Activated effector memory CD4-positive, alpha-beta T cell treated with anti-CD3 and anti-CD28 coated beads, Interleukin-2, amount 50 U/mL, for 16 hours (primary cell): Measurements from ENCODE around the gene MIOX.
"Not testable (repeated sequence)": the region's sequence is repeated elsewhere in the genome, so short reads cannot be mapped to it uniquely, and the experiment has no call there.

Experiments used
- DNase-seq: peaks from one replicate; pipeline ENCODE4 v3.0.0-alpha.2; 2020

MIOX gene

DNA sequence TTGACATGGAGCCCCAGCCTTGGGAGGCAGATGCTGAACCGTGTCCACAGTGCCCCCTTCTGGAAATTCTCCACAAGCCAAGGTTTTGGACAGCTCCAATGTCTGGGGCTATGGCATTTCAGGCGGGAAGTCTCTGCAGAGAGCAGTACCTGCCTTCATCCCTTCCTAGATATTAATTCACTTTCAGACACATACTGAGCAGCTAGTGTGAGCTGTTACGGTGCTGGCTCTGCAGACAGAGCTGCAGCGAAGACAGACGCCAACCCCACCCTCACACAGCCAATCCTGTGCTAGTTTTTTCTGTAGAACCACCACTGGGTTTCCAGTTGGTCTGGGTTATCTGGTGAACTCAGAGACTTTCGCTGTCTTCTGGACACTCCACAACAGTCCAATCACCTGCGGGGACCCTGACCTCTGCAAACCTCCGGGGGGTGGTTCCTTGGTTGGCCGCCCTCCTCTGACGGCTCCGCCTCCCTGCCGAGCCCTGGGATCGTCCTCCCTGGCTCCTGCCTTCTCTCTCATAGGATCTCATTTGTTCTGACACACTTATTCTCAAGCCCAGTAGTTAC is 11.7 kb downstream of the MIOX start:
- DNase-seq, result peak; percentile 84

DNA sequence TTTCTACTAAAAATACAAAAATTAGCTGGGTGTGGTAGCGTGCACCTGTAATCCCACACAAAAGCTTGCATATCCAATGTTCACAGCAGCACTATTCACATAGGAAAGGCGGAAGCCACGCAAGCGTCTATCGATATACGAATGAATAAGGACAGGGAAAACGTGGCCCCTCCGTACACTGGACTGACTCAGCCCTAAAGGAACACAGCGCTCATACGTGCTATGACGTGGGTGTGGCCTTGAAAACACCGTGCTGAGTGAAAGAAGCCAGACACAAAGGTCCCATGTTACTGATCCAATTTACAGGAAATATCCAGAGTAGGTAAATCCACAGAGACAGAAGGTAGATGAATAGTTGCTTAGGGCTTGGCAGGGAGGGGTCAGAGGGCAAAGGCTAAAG is 13.8 kb downstream of the MIOX start:
- DNase-seq, result no peak

DNA sequence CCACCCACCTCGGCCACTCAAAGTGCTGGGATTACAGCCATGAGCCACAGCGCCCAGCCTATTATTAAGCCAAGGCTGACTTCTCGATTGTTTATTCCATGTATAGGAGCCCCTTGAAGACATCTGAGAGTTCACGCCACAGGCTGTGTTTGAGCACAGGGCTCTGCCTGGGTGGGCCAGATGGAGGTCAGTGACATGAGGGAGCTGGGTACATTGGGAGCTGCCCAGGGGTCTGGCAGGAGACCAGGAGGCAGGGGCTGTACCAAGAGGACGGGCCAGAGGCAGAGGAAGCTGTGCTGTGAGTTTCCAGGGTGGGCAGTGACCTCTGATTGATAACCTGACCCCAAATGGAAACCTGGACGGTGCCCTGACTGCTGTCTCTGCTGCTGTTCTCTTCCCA is 15.4 kb downstream of the MIOX start:
- no peak for DNase-seq

DNA sequence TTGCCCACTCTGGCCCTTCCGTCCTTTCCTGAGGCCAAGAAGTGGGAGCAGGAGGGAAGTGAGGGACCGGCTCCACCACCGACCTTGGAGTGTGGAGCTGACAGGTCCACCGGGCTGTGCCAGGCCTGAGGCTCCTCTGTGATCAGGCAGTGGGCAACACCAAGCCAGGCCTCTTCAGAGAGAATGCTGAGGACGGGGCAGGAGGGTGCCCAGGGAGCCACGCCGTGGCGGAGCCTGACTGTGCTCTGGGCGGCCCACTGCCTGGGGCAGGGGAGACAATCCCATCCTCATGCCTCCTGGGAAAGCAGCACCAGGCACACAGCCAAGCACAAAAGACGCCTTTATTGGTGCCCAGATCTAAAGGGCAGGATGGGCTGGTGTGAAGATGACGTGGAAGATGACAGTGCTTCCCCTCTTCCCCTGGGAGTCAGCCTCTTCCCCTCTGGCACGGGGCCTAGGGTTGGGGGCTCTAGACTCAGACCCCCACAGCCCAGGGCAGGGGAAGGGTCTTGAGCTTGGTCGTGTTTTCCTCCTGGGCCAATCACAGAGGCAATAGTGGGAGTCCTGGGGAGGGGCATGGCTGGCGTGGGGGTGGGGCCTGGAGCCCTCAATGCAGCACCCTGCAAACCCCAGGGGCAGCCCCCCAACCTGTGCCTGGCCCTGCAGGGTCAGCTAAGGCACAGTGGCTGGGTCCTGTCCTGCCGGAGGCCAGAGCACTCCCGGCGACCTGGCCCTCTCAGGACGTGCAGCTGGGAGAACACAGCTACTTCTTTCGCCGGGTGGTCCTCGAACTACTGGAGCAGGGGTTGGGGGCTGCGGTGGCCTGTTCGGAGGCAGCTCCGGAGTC is 16.2 kb downstream of the MIOX start:
- DNase-seq, result no peak

DNA sequence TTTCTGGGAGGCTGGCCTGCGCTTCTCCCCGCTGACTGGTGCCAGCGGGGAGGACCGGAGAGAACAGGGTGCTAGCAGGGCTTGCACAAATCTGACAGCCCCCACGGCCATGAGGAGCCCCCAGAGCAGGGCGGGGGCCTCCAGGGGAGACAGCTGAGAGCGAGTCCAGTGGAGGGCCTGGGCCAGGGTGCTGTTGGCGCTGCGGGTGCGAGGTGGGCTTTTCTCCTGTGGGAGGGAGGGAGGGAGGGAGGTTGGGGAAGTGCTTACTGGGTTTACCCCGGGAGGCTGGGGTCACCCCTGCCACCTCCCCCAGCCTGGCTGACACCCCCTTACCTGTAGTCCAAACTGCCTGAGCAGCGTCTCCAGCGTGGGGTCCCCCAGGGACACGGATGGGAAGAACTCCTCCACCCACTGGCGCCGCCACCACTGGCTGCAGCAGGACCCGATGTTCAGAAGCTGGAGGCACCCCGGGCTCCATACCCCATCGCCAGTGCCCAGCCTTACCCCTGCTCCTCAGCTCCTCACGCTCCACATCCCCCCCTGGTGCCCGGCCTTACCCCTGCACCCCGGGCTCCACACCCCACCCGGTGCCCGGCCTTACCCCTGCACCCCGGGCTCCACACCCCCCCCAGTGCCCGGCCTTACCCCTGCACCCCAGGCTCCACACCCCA is 17.0 kb downstream of the MIOX start:
- DNase-seq, result no peak

DNA sequence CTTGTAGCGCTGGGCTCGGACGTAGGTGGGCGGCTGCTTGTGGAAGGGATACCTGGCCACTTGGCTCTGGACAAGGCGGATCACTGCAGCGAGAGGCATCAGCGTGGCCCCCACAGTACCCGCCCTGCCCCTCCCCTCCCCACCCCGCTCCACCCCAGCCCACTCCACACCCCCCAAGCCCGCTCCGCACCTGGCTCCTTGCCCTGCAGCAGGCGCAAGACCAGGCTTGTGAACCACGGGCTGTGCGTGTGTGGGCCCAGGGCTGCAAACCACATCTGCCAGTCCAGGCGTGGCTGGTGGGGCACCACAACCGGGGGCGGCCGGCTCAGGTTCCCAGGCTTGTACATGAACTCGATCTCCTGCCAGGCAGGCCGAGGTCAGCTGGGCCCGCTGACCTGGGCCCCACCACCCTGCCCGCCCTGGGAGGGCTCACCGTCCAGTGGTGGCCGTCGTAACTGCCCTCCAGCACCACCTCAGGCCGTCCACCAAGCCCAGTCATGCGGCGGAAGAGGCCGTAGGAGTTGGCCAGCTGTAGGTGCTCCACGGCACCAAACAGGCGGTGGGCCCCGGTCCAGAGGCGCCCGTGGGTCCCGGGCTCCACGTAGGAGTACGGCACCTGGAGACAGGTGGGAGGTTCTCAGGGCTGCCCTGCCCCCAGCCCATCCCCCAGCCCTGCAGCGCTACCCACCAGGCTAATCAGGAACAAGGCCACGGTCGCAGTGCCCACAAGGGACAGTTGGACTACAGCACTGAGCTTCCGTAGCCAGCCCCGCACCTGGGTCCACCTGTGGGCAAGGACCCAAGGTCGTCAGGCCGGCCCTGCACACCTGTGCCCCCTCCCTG is 17.9 kb downstream of the MIOX start:
- no peak for DNase-seq

DNA sequence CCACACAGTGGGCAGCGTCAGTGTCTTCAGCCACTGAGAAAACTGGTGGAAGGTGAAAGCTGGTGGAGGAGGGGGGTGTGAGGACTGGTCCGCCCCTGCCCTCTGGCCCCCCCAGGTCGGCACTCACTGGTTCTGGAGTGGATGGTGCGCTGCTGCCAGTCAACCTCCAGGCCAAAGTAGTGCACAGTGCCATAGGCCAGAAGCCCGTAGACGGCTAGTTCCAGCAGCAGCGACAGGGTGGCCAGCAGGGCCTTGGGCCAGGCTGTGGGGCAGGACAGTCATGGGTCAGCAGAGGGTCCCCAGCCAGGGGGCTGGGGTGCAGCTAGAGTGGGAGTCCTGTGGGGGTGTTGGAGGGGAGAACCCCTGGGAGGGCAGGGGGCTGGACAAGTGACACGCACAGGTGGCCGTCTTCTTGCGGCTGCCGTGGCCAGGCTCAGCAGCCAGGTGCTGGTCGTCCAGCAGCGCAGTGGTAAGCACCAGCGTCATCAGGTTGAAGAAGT is 18.7 kb downstream of the MIOX start:
- DNase-seq, result no peak

DNA sequence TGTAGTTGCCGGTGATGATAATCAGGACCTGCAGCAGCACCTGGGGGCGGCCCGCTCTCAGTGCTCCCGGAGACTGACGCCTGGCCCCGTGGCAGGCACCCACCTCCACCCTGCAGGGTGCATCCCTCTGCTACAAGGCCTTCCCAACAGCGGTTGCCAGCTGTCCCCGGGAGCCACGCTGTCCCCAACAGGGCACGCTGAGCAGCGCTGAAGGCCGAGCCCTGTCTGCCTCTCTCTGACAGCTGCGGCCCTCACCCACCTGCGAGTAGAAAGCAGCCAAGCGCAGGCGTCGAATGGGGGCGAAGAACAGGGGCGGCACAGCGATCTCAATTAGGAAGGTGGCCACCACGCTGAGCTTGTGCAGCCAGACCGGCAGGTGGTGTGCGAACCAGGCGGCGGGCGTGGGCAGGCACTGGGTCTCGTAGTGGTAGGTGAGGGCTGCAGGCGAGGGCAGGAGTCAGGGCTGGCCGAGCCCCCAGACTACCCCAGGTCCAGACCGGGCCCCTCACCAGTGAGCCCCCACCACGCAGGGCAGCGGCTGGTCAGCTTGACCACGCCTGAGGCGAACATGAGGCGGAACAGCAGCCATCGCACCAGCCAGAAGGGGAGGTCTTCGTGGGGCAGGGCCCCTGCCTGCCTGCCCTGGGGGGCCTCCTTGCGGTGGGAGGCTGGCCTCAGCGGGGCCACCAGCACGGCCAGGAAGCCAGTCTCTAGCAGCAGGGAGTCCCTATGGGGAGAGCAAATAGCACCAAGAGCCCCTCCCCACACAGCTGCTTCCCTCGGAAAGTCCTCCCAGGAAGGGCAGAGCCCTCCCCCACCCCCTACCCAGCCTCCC is 19.3 kb downstream of the MIOX start:
- DNase-seq, result no peak

DNA sequence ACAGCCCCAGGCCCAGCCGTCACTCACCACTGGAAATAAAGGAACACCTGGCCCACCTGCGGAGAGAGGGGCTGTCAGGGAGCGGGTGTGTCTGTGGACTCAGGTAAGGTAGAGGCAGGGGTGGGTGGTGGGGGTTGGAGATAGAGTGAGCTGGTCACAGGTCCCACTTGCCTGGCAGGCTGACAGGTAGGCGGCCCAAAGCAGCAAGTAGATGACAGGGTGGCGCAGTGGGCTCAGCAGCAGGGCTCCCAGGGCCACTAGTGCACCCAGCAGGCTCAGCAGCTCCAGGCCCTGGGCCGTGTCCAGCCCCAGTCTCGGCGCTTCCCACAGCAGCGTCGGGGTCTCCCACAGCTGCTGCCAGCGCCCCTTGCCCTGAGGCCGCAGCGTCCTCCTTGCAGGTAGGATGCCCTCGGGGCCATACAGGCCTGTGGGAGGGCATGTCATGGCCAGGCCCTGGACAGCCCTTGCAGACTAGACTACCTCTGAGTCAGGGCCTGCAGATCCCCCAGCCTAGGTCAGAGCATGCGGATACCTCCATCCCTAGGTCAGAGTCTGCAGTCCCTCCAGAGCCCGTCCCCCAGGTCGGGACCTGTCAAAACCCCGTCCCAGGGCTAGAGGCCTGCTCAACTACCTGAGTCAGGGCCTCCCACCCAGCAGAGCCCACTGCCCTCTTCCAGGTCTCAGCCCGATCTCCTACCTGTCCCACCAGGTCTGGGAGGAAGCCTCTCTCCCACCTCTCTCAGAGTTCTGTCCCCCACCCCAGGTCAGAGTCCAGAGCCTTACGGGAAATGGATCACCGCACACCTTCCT is 20.2 kb downstream of the MIOX start:
- DNase-seq, result no peak

DNA sequence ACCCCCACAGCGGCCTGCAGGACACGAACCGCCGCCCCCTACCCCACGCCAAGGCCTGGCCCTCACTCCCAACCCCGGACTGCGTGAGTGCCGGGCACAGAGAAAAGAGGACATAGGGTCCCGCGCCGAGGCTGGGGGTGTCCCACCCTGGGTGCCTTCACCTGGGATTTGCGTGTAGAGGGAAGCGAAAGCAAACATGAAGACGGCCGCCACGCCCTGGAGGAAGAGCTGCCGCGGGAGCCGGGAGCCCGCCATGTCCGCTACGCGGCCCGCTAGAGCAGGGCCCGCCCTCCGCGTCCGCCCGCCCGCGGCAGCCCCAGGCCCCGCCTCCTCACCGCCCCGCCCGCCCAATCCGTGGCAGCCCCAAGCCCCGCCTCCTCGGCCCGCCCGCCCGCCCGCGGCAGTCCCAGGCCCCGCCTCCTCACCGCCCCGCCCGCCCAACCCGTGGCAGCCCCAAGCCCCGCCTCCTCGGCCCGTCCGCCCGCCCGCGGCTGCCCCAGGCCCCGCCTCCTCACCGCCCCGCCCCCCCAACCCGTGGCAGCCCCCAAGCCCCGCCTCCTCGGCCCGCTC is 20.8 kb downstream of the MIOX start, which contains the start of gene LMF2:
TSS of gene LMF2 (minus strand) at position 282 of the 570 bp plus-strand sequence. CDS start at position 255, 27 bp downstream.
- peak; percentile 97 for DNase-seq

DNA sequence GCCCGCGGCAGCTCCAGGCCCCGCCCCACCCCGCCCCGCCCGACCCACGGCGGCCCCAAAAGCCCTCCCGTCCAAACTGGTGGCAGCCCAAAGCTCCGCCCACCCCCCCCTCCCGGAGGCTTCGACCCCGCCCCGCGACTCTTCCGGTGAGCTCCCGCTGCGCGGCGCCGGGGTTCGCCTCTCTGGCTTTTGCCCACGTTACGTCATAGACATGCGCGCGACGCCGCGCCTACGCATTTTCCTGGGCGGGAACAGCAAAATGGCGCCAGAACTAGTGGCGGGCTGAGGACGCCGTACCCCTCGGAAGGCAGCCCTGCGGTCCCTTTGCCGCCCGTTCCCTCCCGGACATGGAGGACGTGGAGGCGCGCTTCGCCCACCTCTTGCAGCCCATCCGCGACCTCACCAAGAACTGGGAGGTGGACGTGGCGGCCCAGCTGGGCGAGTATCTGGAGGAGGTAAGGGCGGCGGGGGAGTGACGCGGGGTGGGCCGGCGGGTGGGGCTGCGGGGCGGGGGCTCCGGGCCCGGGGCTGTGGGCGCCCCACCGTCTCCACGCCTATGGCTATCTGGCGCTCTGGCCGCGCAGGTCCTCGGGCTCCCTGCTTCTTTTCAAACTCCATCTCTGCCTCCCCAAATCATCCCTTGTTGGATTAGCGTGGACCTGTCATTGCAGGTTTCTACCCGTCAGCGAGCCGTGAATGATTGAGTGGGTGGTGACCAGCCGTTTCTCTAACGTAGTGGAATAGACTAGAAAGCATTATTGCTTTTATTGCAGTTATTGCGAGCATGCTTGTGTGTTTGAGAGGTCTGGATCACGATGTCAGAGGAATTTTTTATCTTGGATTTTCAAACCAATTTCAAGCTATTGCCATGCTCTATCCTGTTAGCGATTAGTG is 21.6 kb downstream of the MIOX start, which contains the start of gene NCAPH2:
TSS of gene NCAPH2 (plus strand) at position 234 of the 894 bp plus-strand sequence. CDS start at position 348, 114 bp downstream.
- DNase-seq, result peak; percentile 100

DNA sequence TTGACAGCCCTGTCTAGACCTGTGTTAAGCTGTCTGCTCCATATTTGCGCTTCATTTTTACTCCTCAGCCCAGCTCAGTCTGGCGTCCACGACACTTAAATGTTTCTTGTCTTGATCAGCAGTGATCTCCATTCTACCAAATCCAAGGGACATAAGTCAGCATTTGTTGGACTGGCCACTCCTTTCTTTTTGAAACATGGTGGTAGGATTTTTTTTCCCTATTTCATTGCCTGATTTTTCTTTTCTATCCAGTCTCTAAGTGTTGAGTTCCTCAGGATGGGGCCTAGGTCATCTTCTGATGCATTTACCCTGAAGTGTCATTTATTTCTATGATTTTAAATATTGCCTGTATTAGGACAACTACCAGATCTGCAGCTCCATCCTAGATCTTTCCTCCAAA is 22.2 kb downstream of the MIOX start:
- no peak for DNase-seq

DNA sequence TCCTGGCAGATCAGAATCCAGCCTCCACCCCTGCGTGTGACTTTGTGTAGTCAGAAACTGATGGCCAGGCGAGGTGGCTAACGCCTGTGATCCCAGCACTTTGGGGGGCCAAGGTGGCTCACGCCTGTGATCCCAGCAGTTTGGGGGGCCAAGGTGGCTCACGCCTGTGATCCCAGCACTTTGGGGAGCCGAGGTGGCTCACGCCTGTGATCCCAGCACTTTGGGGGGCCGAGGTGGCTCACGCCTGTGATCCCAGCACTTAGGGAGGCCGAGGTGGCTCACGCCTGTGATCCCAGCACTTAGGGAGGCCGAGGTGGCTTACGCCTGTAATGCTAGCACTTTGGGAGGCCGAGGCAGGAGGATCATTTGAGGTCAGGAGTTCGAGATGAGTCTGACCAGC is 26.5 kb downstream of the MIOX start:
- no peak for DNase-seq

DNA sequence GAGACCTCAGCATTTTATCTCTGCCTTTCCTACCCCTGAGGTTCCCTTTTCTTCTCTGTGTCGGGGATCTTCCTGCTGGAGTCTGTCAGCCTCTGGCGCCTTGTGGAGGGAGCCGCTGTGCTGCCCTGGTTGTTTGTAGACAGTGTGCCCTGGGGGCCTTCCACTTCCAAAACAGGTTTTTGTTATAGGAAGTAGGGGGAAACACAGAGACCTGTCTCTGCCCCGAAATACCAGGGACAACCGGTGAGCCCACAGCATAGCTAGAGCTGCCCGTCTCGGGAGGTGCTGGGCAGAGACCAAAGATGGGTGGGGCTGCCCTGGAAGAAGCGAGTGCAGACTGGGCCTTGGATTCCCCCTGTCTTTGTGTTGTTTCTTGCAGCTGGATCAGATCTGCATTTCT is 29.4 kb downstream of the MIOX start:
- DNase-seq, result no peak

DNA sequence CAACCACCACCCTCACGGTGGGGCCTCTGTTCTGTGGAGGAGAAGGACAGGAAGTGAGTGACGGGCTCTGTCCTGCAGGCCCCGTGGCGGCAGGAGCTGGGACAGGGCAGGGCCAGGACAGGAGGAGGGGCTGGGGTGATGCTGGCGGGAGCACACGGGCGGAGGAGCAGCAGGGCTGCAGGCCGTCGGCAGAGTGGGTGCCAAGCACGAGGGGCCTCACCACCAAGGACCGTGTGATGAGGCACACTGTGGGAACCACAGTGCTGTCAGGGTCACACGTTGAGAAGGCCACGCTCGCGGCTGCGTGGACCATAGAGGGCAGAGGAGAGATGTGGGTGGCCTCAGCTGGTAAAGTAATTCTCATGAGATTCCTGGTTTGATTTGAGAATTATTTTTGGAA is 30.2 kb downstream of the MIOX start:
- no peak for DNase-seq

DNA sequence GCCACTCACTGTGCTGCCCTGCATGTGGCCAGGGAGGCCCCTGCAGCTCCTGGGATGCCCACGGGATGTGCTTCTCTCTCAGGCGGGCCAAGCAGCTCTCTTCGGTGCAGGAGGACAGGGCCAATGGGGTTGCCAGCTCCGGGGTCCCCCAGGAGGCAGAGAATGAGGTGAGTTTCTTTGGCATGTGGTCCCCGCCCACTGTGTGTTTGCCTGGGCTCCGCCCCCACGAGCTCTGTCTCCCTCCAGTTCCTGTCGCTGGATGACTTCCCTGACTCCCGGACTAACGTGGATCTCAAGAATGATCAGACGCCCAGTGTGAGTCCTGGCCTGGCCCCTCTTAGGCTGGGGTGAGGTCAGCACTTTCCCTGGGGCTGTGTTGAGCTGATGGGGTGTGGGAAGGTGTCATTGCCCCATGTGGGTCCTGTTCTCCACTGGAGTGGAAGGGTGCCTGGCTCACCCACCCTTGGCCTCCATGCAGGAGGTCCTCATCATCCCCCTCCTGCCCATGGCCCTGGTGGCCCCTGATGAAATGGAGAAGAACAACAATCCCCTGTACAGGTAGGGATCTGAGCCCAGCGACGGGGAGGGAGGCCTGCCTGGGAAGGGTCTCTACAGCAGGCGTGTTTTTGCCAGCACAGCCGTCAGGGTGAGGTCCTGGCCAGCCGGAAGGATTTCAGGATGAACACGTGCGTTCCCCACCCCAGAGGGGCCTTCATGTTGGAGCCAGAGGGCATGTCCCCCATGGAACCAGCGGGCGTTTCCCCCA is 31.0 kb downstream of the MIOX start:
- no peak for DNase-seq

DNA sequence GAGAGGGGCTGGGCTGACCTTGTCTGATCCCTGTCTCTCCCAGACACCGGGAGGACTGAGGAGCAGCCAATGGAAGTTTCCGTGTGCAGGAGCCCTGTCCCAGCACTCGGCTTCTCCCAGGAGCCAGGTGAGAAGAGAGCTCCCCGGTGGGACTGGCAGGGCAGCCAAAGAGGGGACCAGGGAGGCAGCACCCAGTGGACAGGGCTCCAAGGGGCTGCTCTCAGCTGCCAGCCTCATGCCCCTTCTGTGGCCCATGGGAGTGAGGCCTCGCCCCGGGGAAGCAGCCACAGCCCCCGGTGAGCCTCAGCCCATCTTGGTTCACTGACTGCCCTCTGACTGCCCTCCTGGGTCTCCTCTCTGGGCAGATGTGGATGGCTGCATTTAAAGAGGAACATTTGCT is 31.9 kb downstream of the MIOX start:
- DNase-seq, result no peak

DNA sequence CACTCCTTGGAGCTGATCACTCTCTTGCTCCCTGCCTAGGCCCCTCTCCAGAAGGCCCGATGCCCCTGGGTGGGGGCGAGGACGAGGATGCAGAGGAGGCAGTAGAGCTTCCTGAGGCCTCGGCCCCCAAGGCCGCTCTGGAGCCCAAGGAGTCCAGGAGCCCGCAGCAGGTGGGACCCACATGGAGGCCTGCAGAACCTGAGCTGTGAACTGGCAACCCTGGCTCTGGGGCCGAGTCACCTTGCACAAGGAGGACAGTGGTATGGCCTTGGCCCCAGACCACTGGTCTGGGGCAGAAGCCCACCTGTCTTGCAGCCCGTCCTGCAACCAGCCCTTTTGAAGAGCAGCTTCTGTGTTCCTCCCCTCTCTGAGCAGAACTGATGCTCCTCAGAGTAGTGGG is 32.5 kb downstream of the MIOX start:
- DNase-seq, result no peak

DNA sequence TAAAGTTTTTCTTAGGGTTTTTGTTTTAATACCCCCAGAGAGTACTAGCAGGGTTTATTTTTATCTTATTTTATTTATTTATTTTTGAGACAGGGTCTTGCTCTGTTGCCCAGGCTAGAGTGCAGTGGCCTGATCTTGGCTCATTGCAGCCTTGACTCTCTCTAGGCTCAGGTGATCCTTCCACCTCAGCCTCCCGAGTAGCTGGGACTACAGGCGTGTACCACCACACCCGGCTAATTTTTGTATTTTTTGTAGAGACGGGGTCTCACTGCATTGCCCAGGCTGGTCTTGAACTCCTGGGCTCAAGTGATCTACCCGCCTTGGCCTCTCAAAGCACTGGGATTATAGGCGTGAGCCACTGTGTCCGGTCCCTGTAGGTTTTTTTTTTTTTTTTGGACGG is 33.5 kb downstream of the MIOX start:
- not testable (repeated sequence) for DNase-seq
